Spleen (tissue), 7 donors: ENCODE data around the gene PDAP1.
A peak's percentile ranks its signal among the peaks of the same experiment; 100 is the strongest.

ENCODE experiments used
- CTCF ChIP-seq, 11 experiments: fragments of 200-600 bp in 7 of 11; fragments of 450-650 bp in 4 of 11; sonication (generic) in 4 of 11; IDR thresholded peaks in 8 of 11; conservative IDR thresholded peaks in 3 of 11; 1 replicate in 7 of 11; 2 replicates in 4 of 11; pipeline versions ENCODE4 v1.4.0 to v1.8.0; 2016 to 2021; ENCODE audit warnings: antibody characterized with exemption in 11 of 11, inconsistent platforms in 4 of 11, mild to moderate bottlenecking in 1 of 11
- POLR2A ChIP-seq, 3 donors: fragments of 450-650 bp; IDR thresholded peaks; one replicate each; pipeline ENCODE4 v1.5.1; 2017; ENCODE audit warnings: antibody characterized with exemption in 3 of 3, mild to moderate bottlenecking in 1 of 3
- POLR2AphosphoS5 ChIP-seq, 3 donors: sonication (generic); formaldehyde crosslinking; IDR thresholded peaks; one replicate each; pipeline ENCODE4 v1.5.1; 2017; ENCODE audit warnings: antibody characterized with exemption in 3 of 3
- donor health status: DM: no; HTN: no; CAD: no; lungs with moderate emphysema.
- donor health status: DM: no; HTN: no; CAD: no.
- donor health status: DM: no; HTN: no; CAD: no.

DNA sequence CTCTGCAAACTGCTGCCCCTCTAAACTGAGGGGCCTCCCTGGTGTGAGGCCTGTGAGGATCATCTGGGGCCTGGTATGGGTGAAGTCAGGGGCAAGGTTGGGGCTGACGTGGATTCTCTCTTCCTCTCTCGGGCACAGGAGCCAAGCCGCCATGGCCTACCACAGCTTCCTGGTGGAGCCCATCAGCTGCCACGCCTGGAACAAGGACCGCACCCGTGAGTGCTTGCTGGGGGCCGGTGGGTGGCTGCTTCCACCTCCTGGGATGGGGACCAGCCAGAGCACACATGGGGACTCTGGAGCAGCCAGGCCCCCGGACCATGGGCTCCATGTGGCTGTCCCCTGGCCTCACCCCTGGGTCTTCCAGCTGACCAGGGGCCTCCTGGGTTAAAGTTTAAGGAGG lies 22.8 kb downstream of the PDAP1 start:
- TF ChIP-seq CTCF (IDR thresholded peaks at IDR 0.05 in 8 of 11, conservative IDR thresholded peaks at IDR 0.05 in 3 of 11): no peak
- peak in 2 of 3 donors; percentile 42 to 71 for TF ChIP-seq POLR2AphosphoS5 (IDR thresholded peaks at IDR 0.05)
- TF ChIP-seq POLR2A (IDR thresholded peaks at IDR 0.05): no peak
